Liver (tissue), 9 donors: ENCODE data around the gene LSR. TPM values are rescaled to one million over a fixed set of nuclear protein-coding genes. Genes with fewer than 3 reads are reported as not detected.

ENCODE experiments used
- DNase-seq: peaks from one replicate; pipeline ENCODE4 v3.0.0-alpha.2; 2017; ENCODE audit warnings: low spot score
- H3K27ac ChIP-seq, 2 donors: one replicate each; pipeline ENCODE4 v1.7.0; 2013; ENCODE audit warnings: inconsistent platforms in 2 of 2, low read length in 2 of 2, control low read depth in 1 of 2, low read depth in 1 of 2, mild to moderate bottlenecking in 1 of 2
- H3K27me3 ChIP-seq, 4 donors: one replicate each; pipeline versions ENCODE4 v1.6.1 to v1.7.0; 2013; ENCODE audit warnings: low read length in 3 of 4, inconsistent platforms in 1 of 4, mild to moderate bottlenecking in 1 of 4, moderate library complexity in 1 of 4; ENCODE audit not compliant: control insufficient read depth in 4 of 4, insufficient read depth in 4 of 4
- H3K36me3 ChIP-seq, 4 donors: one replicate each; pipeline versions ENCODE4 v1.6.1 to v1.7.0; 2013; ENCODE audit warnings: low read length in 3 of 4, mild to moderate bottlenecking in 3 of 4, low read depth in 1 of 4, moderate library complexity in 1 of 4; ENCODE audit not compliant: control insufficient read depth in 4 of 4, insufficient read depth in 3 of 4
- H3K4me1 ChIP-seq, 4 donors: one replicate each; pipeline versions ENCODE4 v1.6.1 to v1.7.0; 2013; ENCODE audit warnings: low read length in 3 of 4, mild to moderate bottlenecking in 3 of 4, moderate library complexity in 1 of 4; ENCODE audit not compliant: control insufficient read depth in 4 of 4, insufficient read depth in 4 of 4
- H3K4me3 ChIP-seq, 3 donors: one replicate each; pipeline versions ENCODE4 v1.6.1 to v1.7.0; 2013; ENCODE audit warnings: low read length in 3 of 3, control low read depth in 1 of 3, low read depth in 1 of 3, mild to moderate bottlenecking in 1 of 3
- H3K9ac ChIP-seq, 2 donors: one replicate each; pipeline ENCODE4 v1.7.0; 2013; ENCODE audit warnings: low read length in 2 of 2, mild to moderate bottlenecking in 2 of 2, moderate library complexity in 2 of 2, control low read depth in 1 of 2, low read depth in 1 of 2
- H3K9me3 ChIP-seq, 4 donors: one replicate each; pipeline versions ENCODE4 v1.6.1 to v1.7.0; 2013; ENCODE audit warnings: low read length in 3 of 4; ENCODE audit not compliant: control insufficient read depth in 4 of 4
- ATF3 ChIP-seq: IDR thresholded peaks from 2 replicates; pipeline ENCODE4 v1.6.1; 2016; ENCODE audit warnings: antibody characterized with exemption
- EGR1 ChIP-seq, 2 donors: IDR thresholded peaks; 2 replicates each; pipeline ENCODE4 v1.6.1; 2016 to 2018; ENCODE audit warnings: antibody characterized with exemption in 2 of 2, low read depth in 2 of 2
- FOXA1 ChIP-seq: IDR thresholded peaks from 2 replicates; pipeline ENCODE4 v1.6.1; 2016; ENCODE audit warnings: antibody characterized with exemption
- FOXA2 ChIP-seq: IDR thresholded peaks from 2 replicates; pipeline ENCODE4 v1.6.1; 2016; ENCODE audit warnings: antibody characterized with exemption
- GABPA ChIP-seq, 2 donors: IDR thresholded peaks in 1 of 2; conservative IDR thresholded peaks in 1 of 2; 2 replicates each; pipeline ENCODE4 v1.6.1; 2016; ENCODE audit warnings: antibody characterized with exemption in 2 of 2, mild to moderate bottlenecking in 1 of 2, moderate library complexity in 1 of 2
- HNF4A ChIP-seq, 2 donors: conservative IDR thresholded peaks; 2 replicates each; pipeline ENCODE4 v1.6.1; 2016; ENCODE audit warnings: antibody characterized with exemption in 2 of 2, mild to moderate bottlenecking in 2 of 2
- HNF4G ChIP-seq: IDR thresholded peaks from 2 replicates; pipeline ENCODE4 v1.6.1; 2016; ENCODE audit warnings: antibody characterized with exemption
- JUND ChIP-seq, 2 donors: IDR thresholded peaks; 2 replicates each; pipeline ENCODE4 v1.6.1; 2016; ENCODE audit warnings: antibody characterized with exemption in 2 of 2
- MAX ChIP-seq: IDR thresholded peaks from 2 replicates; pipeline ENCODE4 v1.6.1; 2016; ENCODE audit warnings: antibody characterized with exemption
- RAD21 ChIP-seq, 2 donors: IDR thresholded peaks; 2 replicates each; pipeline ENCODE4 v1.6.1; 2016; ENCODE audit warnings: antibody characterized with exemption in 2 of 2, mild to moderate bottlenecking in 2 of 2
- REST ChIP-seq: IDR thresholded peaks from 2 replicates; pipeline ENCODE4 v1.6.1; 2016; ENCODE audit warnings: antibody characterized with exemption, mild to moderate bottlenecking
- RXRA ChIP-seq, 2 donors: IDR thresholded peaks; 2 replicates each; pipeline ENCODE4 v1.6.1; 2017 to 2018; ENCODE audit warnings: antibody characterized with exemption in 2 of 2, mild to moderate bottlenecking in 1 of 2
- TAF1 ChIP-seq: conservative IDR thresholded peaks from 2 replicates; pipeline ENCODE4 v1.6.1; 2016; ENCODE audit warnings: antibody characterized with exemption, mild to moderate bottlenecking
- YY1 ChIP-seq: IDR thresholded peaks from 2 replicates; pipeline ENCODE4 v1.6.1; 2016; ENCODE audit warnings: antibody characterized with exemption, mild to moderate bottlenecking
- ZBTB33 ChIP-seq: IDR thresholded peaks from 2 replicates; pipeline ENCODE4 v1.6.1; 2016; ENCODE audit warnings: antibody characterized with exemption
- WGBS: extraction: QIAGEN DNeasy Blood & Tissue Kit; methylation state at CpG from one replicate; pipeline ENCODE4 v1.1.7; 2013; 5-methylcytosine and 5-hydroxymethylcytosine counted together
- polyA plus RNA-seq, 2 donors: library from polyadenylated mRNA; stranded (reverse) in 1 of 2; unstranded in 1 of 2; fragments of 200-250 nt in 1 of 2; fragments of >200 nt in 1 of 2; fragmentation: Nextera tagmentation in 1 of 2; extraction: Ambion mirVana in 1 of 2; gene quantifications; one replicate each; pipeline versions ENCODE4 v1.2.1 to v1.2.3, GENCODE V29; 2013 to 2015
- total RNA-seq, 2 donors: library from RNA; depleted of rRNA; stranded (reverse); fragments of >200 nt; gene quantifications; one replicate each; pipeline ENCODE4 v1.2.3, GENCODE V29; 2014
- donor health status: healthy.
- donor health status: healthy.
- donor health status: healthy.
- donor health status: healthy.
- donor health status: healthy.

The LSR gene
- total and polyA plus RNA-seq, 4 donors, result 33.7 to 150 (median 48.0) TPM

GRCh38 chr19:35199481-35199880 is 49.3 kb upstream of the LSR start:
- WGBS, result 81% methylated on average over 2 of the region's 2 CpGs
- H3K4me1 ChIP-seq, result peaks cover 7 to 22% (median 10%) of the 10 kb centered on the region in 4 donors
- H3K36me3 ChIP-seq, result no peaks in the 10 kb centered on the region
- H3K4me3 ChIP-seq, result no peak overlapping the region
- H3K27me3 ChIP-seq, result no peaks in the 10 kb centered on the region
- H3K27ac ChIP-seq, result no peak overlapping the region
- no peak for TF ChIP-seq TAF1
- no peak for TF ChIP-seq EGR1 (IDR thresholded peaks at IDR 0.05; ENCODE audit: low read depth in 2 of 2)
- no peak for TF ChIP-seq HNF4G
- TF ChIP-seq REST, result no peak
- no peak for TF ChIP-seq MAX
- no peak for TF ChIP-seq FOXA2
- no peak for TF ChIP-seq HNF4A (conservative IDR thresholded peaks at IDR 0.05)
- TF ChIP-seq YY1, result no peak
- no peak for TF ChIP-seq ATF3
- TF ChIP-seq RAD21 (IDR thresholded peaks at IDR 0.05), result no peak
- TF ChIP-seq ZBTB33, result no peak
- TF ChIP-seq GABPA (IDR thresholded peaks at IDR 0.05 in 1 of 2, conservative IDR thresholded peaks at IDR 0.05 in 1 of 2), result no peak
- no peak for TF ChIP-seq RXRA (IDR thresholded peaks at IDR 0.05)
- TF ChIP-seq FOXA1, result no peak
- TF ChIP-seq JUND (IDR thresholded peaks at IDR 0.05), result no peak
- no peak for DNase-seq
- no peaks in the 10 kb centered on the region for H3K9me3 ChIP-seq
- no peak overlapping the region for H3K9ac ChIP-seq

- WGBS, result 93% methylated on average over 4 of the region's 4 CpGs
- no peak overlapping the region for H3K4me3 ChIP-seq
- TF ChIP-seq RXRA (IDR thresholded peaks at IDR 0.05) (no peak), EGR1 (IDR thresholded peaks at IDR 0.05; ENCODE audit: low read depth in 2 of 2) (no peak), ATF3 (no peak)
- no peaks in the 10 kb centered on the region for H3K36me3 ChIP-seq
- DNase-seq, result no peak
- H3K4me1 ChIP-seq, result no peaks in the 10 kb centered on the region
- no peaks in the 10 kb centered on the region for H3K27me3 ChIP-seq
- no peak overlapping the region for H3K27ac ChIP-seq
- H3K9me3 ChIP-seq, result no peaks in the 10 kb centered on the region
- no peak overlapping the region for H3K9ac ChIP-seq
These were observed 45.8 kb upstream of the LSR start for GRCh38 chr19:35202722-35203688.
